Measurements from ENCODE around the gene OR4C11.

Gene OR4C11, protein sequence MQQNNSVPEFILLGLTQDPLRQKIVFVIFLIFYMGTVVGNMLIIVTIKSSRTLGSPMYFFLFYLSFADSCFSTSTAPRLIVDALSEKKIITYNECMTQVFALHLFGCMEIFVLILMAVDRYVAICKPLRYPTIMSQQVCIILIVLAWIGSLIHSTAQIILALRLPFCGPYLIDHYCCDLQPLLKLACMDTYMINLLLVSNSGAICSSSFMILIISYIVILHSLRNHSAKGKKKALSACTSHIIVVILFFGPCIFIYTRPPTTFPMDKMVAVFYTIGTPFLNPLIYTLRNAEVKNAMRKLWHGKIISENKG

DNA sequence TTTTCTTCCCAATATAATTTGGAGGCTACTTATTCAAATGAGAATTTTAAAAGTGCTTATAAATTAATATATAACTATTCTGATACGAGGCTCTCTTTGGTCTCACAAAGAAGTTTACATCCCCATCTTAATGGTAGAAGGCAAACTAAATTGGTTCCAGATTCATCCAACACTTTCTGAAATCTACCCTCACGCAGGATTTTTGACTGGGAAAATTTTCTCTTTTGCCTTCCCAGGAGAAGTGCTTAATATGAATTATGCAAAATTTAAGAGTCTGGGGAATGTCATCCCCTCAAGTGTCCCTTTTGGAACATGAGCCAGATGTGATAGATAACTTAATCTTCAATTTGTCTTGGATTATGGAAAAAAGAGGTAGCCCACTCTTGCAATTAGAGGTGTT is at the start of gene OR4C11:
OR4C11 (minus strand) TSS at position 101 of the 400 bp plus-strand sequence. CDS start 3,272 bp downstream, outside the sequence.
- TF ChIP-seq, protein P1, sequence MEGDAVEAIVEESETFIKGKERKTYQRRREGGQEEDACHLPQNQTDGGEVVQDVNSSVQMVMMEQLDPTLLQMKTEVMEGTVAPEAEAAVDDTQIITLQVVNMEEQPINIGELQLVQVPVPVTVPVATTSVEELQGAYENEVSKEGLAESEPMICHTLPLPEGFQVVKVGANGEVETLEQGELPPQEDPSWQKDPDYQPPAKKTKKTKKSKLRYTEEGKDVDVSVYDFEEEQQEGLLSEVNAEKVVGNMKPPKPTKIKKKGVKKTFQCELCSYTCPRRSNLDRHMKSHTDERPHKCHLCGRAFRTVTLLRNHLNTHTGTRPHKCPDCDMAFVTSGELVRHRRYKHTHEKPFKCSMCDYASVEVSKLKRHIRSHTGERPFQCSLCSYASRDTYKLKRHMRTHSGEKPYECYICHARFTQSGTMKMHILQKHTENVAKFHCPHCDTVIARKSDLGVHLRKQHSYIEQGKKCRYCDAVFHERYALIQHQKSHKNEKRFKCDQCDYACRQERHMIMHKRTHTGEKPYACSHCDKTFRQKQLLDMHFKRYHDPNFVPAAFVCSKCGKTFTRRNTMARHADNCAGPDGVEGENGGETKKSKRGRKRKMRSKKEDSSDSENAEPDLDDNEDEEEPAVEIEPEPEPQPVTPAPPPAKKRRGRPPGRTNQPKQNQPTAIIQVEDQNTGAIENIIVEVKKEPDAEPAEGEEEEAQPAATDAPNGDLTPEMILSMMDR (conservative IDR thresholded peaks at IDR 0.05) = no peak
- H3K27ac ChIP-seq = no peak within 1 kb of the TSS

DNA sequence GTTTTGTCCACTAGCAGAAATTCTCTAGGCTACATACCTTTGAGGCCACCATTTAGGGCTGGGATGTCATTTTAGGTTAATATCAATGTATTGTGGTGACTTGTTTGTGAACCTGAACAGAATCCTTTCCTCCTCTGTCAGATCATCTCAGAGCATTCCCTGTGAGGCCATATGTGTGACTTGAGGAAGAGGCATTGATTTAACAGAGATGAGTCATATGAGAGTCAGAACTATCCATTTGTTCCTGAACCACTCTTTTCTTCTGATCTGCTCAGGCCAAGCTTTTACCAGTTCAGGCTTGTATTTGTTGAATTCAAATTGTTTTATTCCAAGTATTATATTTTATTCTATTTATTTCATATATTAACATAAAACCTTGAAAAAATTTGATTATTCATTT is 47.7 kb upstream of the OR4C11 start:
- TF ChIP-seq, protein P1 (conservative IDR thresholded peaks at IDR 0.05) = no peak

DNA sequence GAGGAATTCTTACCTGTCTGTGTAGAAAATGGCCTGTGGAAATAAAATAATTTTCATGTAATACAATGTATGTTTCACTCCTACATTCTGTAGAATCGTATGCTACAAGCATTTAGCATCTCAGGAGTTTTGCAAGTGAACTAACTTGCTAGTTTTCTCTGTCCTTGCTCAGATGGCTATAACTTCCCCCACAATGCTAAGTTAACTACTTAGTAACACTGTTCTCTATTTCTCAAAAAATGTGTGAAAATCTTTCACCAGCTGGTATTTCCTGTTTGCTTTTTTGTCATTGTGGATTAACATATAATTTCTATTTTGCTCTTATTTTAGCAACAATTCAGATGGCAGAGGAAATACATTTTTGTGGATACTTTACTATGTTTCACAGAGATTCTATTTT is 45.1 kb upstream of the OR4C11 start:
- TF ChIP-seq, protein P1 (conservative IDR thresholded peaks at IDR 0.05) = no peak
- H3K27ac ChIP-seq = no peak overlapping the region

More for the DNA sequence above, 47.7 kb upstream of the OR4C11 start:
- H3K27ac ChIP-seq = no peak overlapping the region

DNA sequence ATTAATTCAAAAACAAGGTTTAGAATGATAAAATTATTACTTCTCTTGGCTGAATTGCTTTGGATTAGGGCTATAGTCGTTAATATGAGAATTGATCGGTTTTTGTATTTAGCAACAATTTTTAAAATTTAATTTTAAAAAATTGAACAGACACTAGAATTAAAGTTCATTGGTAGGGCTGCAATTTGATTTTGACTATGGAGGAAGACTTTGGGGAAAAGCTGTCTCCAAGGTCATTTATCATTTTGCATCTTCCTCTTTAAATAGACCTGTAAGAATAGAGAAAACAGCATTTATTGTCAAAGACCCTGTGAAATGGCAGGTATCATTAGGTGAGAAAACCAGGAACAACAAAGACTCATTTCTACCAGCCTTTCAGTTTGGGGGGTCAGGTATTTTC is 40.6 kb upstream of the OR4C11 start, which contains the start of gene OR4S2:
OR4S2 (plus strand) TSS at position 301 of the 400 bp plus-strand sequence. CDS start 2,577 bp downstream, outside the sequence.
- TF ChIP-seq, protein P1 (conservative IDR thresholded peaks at IDR 0.05) = no peak
- H3K27ac ChIP-seq = no peak within 1 kb of the TSS

DNA sequence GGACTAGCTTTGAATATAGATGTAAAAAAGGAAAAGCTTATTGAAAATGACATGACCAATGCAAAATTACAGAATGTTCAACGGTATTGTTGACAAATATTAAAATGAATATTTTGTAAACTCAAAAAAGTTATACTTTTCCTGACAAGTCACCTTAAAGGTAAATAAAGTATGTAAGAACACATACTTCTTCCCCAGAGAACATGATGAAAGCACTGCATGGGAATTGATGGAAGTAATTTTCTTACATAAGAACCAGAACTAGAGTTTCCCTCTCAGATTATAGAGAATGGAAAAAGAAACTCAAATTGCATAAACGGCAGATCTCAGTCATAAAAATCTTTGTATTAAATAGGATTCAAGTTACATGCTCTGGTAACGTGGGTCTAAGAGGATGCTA is 27.4 kb upstream of the OR4C11 start, which contains the start of gene OR4P4:
OR4P4 (plus strand) TSS at position 301 of the 400 bp plus-strand sequence.
- TF ChIP-seq, protein P1 (conservative IDR thresholded peaks at IDR 0.05) = no peak
- H3K27ac ChIP-seq = no peak within 1 kb of the TSS

DNA sequence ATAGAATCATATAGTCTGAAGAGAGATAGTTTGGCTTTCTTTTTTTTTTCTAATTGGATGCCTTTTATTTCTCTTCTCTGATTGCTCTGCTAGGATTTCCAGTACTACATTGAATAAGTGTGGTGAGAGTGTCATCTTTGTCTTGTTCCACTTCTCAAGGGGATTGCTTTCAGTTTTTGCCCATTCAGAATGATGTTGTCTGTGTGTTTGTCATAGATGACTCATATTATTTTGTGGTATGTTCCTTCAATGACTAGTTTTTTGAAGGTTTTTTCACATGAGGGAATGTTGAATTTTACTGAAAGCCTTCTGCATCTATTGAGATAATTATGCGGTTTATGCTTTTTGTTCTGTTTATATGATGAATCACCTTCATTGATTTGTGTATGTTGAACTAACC is 17.1 kb upstream of the OR4C11 start:
- no peak overlapping the region for H3K27ac ChIP-seq
- TF ChIP-seq, protein P1 (conservative IDR thresholded peaks at IDR 0.05) = no peak

DNA sequence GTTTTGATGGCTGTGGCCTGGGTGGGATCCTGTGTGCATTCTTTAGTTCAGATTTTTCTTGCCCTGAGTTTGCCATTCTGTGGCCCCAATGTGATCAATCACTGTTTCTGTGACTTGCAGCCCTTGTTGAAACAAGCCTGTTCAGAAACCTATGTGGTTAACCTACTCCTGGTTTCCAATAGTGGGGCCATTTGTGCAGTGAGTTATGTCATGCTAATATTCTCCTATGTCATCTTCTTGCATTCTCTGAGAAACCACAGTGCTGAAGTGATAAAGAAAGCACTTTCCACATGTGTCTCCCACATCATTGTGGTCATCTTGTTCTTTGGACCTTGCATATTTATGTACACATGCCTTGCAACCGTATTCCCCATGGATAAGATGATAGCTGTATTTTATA is 34.9 kb downstream of the OR4C11 start:
- no peak overlapping the region for H3K27ac ChIP-seq
- TF ChIP-seq, protein P1 (conservative IDR thresholded peaks at IDR 0.05) = no peak

Data from VCaP (cell line).